ENCODE measurements around the gene OIT3. TPM values are rescaled to one million over a fixed set of nuclear protein-coding genes. Genes with fewer than 3 reads are reported as not detected.

Gene OIT3
- total RNA-seq (2021; ENCODE audit: unreplicated experiment), result not detected
- not detected for polyA plus RNA-seq (2012; ENCODE audit: insufficient read length)
- percentile 28 among the genes with signal in this experiment for Bru-seq, nascent RNA
- percentile 31 among the genes with signal in this experiment for BruChase-seq, experiment 1, labeled RNA remaining after a 2-hour chase
- percentile 29 among the genes with signal in this experiment for BruChase-seq, experiment 2, labeled RNA remaining after a 6-hour chase
- long read RNA-seq, result 0 reads

DNA sequence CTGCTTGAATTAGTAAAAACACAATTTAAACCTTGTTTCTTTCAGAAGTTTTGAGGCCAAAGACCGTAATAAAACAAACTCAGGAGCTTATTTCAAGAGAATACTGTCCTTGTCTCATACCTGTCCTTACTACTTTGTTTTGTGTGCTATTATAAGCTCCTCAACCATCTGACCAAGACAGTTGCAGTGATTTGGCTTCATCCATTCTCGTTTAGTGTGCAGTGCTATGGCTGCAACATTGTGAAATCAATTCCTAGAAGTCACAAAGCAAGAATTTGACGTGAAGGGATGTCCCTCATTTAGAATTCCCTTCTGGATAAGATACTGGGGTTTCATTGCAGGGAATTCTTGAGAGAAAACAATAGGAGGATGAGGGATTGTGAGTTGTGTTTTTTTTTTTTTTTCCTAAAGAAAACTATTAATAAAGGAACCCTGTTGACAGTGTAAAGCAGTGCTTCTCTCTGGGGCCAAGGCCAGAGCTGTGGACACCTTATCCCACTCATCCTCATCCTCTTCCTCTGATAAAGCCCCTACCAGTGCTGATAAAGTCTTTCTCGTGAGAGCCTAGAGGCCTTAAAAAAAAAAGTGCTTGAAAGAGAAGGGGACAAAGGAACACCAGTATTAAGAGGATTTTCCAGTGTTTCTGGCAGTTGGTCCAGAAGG, at the start of gene OIT3:
Gene OIT3 (plus strand): TSS at position 604 of the 663 bp plus-strand sequence. CDS start 60 bp downstream, outside the sequence.
- TF ChIP-seq, protein P1, sequence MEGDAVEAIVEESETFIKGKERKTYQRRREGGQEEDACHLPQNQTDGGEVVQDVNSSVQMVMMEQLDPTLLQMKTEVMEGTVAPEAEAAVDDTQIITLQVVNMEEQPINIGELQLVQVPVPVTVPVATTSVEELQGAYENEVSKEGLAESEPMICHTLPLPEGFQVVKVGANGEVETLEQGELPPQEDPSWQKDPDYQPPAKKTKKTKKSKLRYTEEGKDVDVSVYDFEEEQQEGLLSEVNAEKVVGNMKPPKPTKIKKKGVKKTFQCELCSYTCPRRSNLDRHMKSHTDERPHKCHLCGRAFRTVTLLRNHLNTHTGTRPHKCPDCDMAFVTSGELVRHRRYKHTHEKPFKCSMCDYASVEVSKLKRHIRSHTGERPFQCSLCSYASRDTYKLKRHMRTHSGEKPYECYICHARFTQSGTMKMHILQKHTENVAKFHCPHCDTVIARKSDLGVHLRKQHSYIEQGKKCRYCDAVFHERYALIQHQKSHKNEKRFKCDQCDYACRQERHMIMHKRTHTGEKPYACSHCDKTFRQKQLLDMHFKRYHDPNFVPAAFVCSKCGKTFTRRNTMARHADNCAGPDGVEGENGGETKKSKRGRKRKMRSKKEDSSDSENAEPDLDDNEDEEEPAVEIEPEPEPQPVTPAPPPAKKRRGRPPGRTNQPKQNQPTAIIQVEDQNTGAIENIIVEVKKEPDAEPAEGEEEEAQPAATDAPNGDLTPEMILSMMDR (IDR thresholded peaks at IDR 0.05), result no peak
- TF ChIP-seq, protein P2, sequence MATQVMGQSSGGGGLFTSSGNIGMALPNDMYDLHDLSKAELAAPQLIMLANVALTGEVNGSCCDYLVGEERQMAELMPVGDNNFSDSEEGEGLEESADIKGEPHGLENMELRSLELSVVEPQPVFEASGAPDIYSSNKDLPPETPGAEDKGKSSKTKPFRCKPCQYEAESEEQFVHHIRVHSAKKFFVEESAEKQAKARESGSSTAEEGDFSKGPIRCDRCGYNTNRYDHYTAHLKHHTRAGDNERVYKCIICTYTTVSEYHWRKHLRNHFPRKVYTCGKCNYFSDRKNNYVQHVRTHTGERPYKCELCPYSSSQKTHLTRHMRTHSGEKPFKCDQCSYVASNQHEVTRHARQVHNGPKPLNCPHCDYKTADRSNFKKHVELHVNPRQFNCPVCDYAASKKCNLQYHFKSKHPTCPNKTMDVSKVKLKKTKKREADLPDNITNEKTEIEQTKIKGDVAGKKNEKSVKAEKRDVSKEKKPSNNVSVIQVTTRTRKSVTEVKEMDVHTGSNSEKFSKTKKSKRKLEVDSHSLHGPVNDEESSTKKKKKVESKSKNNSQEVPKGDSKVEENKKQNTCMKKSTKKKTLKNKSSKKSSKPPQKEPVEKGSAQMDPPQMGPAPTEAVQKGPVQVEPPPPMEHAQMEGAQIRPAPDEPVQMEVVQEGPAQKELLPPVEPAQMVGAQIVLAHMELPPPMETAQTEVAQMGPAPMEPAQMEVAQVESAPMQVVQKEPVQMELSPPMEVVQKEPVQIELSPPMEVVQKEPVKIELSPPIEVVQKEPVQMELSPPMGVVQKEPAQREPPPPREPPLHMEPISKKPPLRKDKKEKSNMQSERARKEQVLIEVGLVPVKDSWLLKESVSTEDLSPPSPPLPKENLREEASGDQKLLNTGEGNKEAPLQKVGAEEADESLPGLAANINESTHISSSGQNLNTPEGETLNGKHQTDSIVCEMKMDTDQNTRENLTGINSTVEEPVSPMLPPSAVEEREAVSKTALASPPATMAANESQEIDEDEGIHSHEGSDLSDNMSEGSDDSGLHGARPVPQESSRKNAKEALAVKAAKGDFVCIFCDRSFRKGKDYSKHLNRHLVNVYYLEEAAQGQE (IDR thresholded peaks at IDR 0.05; ENCODE audit: insufficient read depth in 1 of 2, low read depth in 2 of 2, low read length in 1 of 2), result no peak
- TF ChIP-seq TCF7L2 (IDR thresholded peaks at IDR 0.05; ENCODE audit: low read depth, low read length) (no peak), POLR2AphosphoS5 (IDR thresholded peaks at IDR 0.05; ENCODE audit: low read depth, low read length) (no peak), SIN3A (IDR thresholded peaks at IDR 0.05; ENCODE audit: borderline replicate concordance, insufficient read depth, low read depth, low read length) (no peak)
- POLR2A ChIA-PET, result interaction anchor here (0.5 to 0.6 kb wide), 2 partner anchors 162 to 176 kb away, joined by 3 read pairs; no protein-coding TSS in a partner anchor
- Histone ChIP-seq H3K27me3 (ENCODE audit: control insufficient read depth, insufficient read depth, low read length) (peaks cover 5% of the 10 kb centered on the region; the same call in 1 of the 2 replicates), H3K4me1 (ENCODE audit: control insufficient read depth, insufficient read depth, low read length) (no peaks in the 10 kb centered on the region), H3K4me3 (ENCODE audit: low read depth in 2 of 2, low read length in 2 of 2) (no peak within 1 kb of the TSS), H3K9me3 (ENCODE audit: control insufficient read depth, insufficient read depth, low read depth, low read length) (no peaks in the 10 kb centered on the region), H3K27ac (ENCODE audit: low read length) (no peak within 1 kb of the TSS), H3K36me3 (ENCODE audit: control insufficient read depth, insufficient read depth, low read length) (no peaks in the 10 kb centered on the region)
- intact Hi-C loops (cut with micrococcal nuclease; ENCODE audit: unreplicated experiment), result no loop called here
- CTCF ChIA-PET, result no interaction called here
- DNase-seq (ENCODE audit: low read depth, low spot score) (no peak), ATAC-seq (no peak)
- in situ Hi-C loops (cut with HindIII; ENCODE audit: low pct_unique_long_range_greater_than_20kb, low sequenced_read_pairs), result no loop called here
- BruUV-seq (replicated peaks), result no TSS peak

DNA sequence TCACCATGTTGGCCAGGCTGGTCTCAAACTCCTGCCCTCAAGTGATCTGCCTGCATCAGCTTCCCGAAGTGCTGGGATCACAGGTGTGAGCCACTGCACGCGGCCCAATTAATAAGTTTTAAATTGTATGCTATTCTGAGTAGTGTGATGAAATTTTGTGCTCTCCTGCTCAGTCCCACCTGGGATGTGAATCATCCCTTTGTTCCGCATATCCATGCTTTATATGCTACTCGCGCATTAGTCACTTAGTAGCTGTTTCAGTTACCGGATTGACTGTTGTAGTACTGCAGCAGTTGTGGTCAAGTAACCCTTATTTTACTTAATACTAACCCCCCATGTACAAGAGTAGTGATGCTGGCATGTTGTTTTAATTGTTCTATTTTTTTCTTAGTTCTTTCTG, 47.3 kb upstream of the OIT3 start:
- CTCF ChIA-PET, result no interaction called here
- no peaks in the 10 kb centered on the region for H3K27me3 ChIP-seq (ENCODE audit: control insufficient read depth, insufficient read depth, low read length)
- intact Hi-C loops (cut with micrococcal nuclease; ENCODE audit: unreplicated experiment) (no loop called here), in situ Hi-C loops (cut with HindIII; ENCODE audit: low pct_unique_long_range_greater_than_20kb, low sequenced_read_pairs) (no loop called here)
- ATAC-seq (peak; percentile 96), DNase-seq (ENCODE audit: low read depth, low spot score) (peak; percentile 83)
- no peaks in the 10 kb centered on the region for H3K4me1 ChIP-seq (ENCODE audit: control insufficient read depth, insufficient read depth, low read length)
- no peak overlapping the region for H3K4me3 ChIP-seq (ENCODE audit: low read depth in 2 of 2, low read length in 2 of 2)
- H3K27ac ChIP-seq (ENCODE audit: low read length), result no peak overlapping the region
- BruUV-seq (replicated peaks), result no TSS peak
- no peaks in the 10 kb centered on the region for H3K9me3 ChIP-seq (ENCODE audit: control insufficient read depth, insufficient read depth, low read depth, low read length)
- POLR2A ChIA-PET, result interaction anchor here (0.6 to 0.7 kb wide), 2 partner anchors 33 to 475 kb away, joined by 3 read pairs; no protein-coding TSS in a partner anchor
- H3K36me3 ChIP-seq (ENCODE audit: control insufficient read depth, insufficient read depth, low read length), result no peaks in the 10 kb centered on the region
- TF ChIP-seq POLR2AphosphoS5 (IDR thresholded peaks at IDR 0.05; ENCODE audit: low read depth, low read length), result no peak
- TF ChIP-seq SIN3A (IDR thresholded peaks at IDR 0.05; ENCODE audit: borderline replicate concordance, insufficient read depth, low read depth, low read length), result no peak
- TF ChIP-seq, protein P1 (IDR thresholded peaks at IDR 0.05), result no peak
- TF ChIP-seq, protein P2 (IDR thresholded peaks at IDR 0.05; ENCODE audit: insufficient read depth in 1 of 2, low read depth in 2 of 2, low read length in 1 of 2), result no peak
- no peak for TF ChIP-seq TCF7L2 (IDR thresholded peaks at IDR 0.05; ENCODE audit: low read depth, low read length)
